Pons (tissue), 1 donor: ENCODE measurements around the gene RET.

ENCODE experiments used
- DNase-seq: peaks from one replicate; pipeline ENCODE4 v3.0.0-alpha.2; 2016; ENCODE audit warnings: low spot score

The RET gene

GRCh38 chr10:43076876-43077420 lies at the start of gene RET:
RET (plus strand) TSS chr10:43077069; CDS start chr10:43077259, 190 bp downstream.
- DNase-seq = no peak

- no peak for DNase-seq
Measured at GRCh38 chr10:43027331-43027955, 49.4 kb upstream of the RET start.

GRCh38 chr10:43028143-43028542 lies 48.7 kb upstream of the RET start:
- no peak for DNase-seq

GRCh38 chr10:43029043-43029442 lies 47.8 kb upstream of the RET start:
- DNase-seq = no peak

GRCh38 chr10:43032613-43033012 lies 44.3 kb upstream of the RET start:
- DNase-seq = no peak

GRCh38 chr10:43035800-43036199 lies 41.1 kb upstream of the RET start:
- DNase-seq = no peak

GRCh38 chr10:43036481-43037428 lies 40.1 kb upstream of the RET start:
- no peak for DNase-seq

GRCh38 chr10:43037440-43037839 lies 39.4 kb upstream of the RET start:
- no peak for DNase-seq

- DNase-seq = no peak
Measured at GRCh38 chr10:43037942-43038782, 38.7 kb upstream of the RET start.

GRCh38 chr10:43038783-43039623 lies 37.9 kb upstream of the RET start:
- DNase-seq = no peak

- no peak for DNase-seq
Measured at GRCh38 chr10:43039624-43040481, 37.0 kb upstream of the RET start.

GRCh38 chr10:43040482-43041256 lies 36.2 kb upstream of the RET start:
- DNase-seq = no peak

- no peak for DNase-seq
Measured at GRCh38 chr10:43041422-43042342, 35.2 kb upstream of the RET start.

- DNase-seq = no peak
Measured at GRCh38 chr10:43042503-43043341, 34.1 kb upstream of the RET start.

GRCh38 chr10:43043342-43043772 lies 33.5 kb upstream of the RET start:
- no peak for DNase-seq

- DNase-seq = no peak
Measured at GRCh38 chr10:43043773-43044447, 33.0 kb upstream of the RET start.

GRCh38 chr10:43044448-43044921 lies 32.4 kb upstream of the RET start:
- DNase-seq = no peak
